HepG2 (cell line): ENCODE measurements around the gene EWSR1. TPM values are rescaled to one million over a fixed set of nuclear protein-coding genes. Genes with fewer than 3 reads are reported as not detected.

ENCODE experiments used
- ATAC-seq: fragments of 200-7000 bp; cut with Tn5 transposase; 3 replicates; pipeline ENCODE4 v1.9.1; 2020; ENCODE audit warnings: mild to moderate bottlenecking, moderate library complexity
- BruUV-seq: library from RNA; stranded (reverse); fragments of 400-500 nt; replicated peaks from 2 replicates; lab custom pipeline; 2021; lab: Mats Ljungman, UMichigan
- CTCF ChIA-PET: fragments of 300-600 bp; formaldehyde crosslinking; extraction: SDS; loops from one replicate; lab custom pipeline; 2021; ENCODE audit warnings: low total read pairs, inconsistent platforms, low intra/inter-chr PET ratio; lab: Yijun Ruan, JAX
- POLR2A ChIA-PET: fragments of 350-600 bp; sonication (Branson Sonifier 250); formaldehyde crosslinking; loops from one replicate; lab custom pipeline; 2020; ENCODE audit warnings: antibody characterized with exemption, inconsistent platforms; lab: Yijun Ruan, JAX
- DNase-seq: peaks from one replicate; pipeline ENCODE4 v3.0.0-alpha.2; 2015; ENCODE audit warnings: low spot score
- FAIRE-seq: peaks from 3 replicates; lab custom pipeline; 2011; peaks lifted over from hg19 to GRCh38; lab: Jason Lieb, UNC
- H2AFZ ChIP-seq: one replicate; pipeline ENCODE4 v1.6.1; 2011; ENCODE audit warnings: low read length, inconsistent platforms
- H3K27ac ChIP-seq: fragments of 300-600 bp; 3 replicates; pipeline ENCODE4 v1.8.0; 2011; ENCODE audit warnings: mixed run types, mild to moderate bottlenecking, mixed read lengths, low read length, inconsistent platforms; ENCODE audit not compliant: insufficient read depth; ENCODE audit errors: extremely low read length
- H3K27me3 ChIP-seq, 2 experiments: fragments of 200-600 bp in 1 of 2; 2 replicates in 1 of 2; 3 replicates in 1 of 2; pipeline versions ENCODE4 v1.6.0 to v1.8.0; 2011; ENCODE audit warnings: low read length in 2 of 2, mild to moderate bottlenecking in 2 of 2, moderate library complexity in 2 of 2, inconsistent platforms in 1 of 2; ENCODE audit not compliant: insufficient read depth in 2 of 2, control insufficient read depth in 1 of 2
- H3K36me3 ChIP-seq, 2 experiments: fragments of 200-600 bp in 1 of 2; replicated peaks in 1 of 2; 2 replicates in 1 of 2; 3 replicates in 1 of 2; pipeline versions ENCODE4 v1.5.1 to v1.8.0; 2011; ENCODE audit warnings: low read length in 2 of 2, inconsistent platforms in 1 of 2; ENCODE audit not compliant: insufficient read depth in 2 of 2, control insufficient read depth in 1 of 2
- H3K4me1 ChIP-seq: 2 replicates; pipeline ENCODE4 v1.5.1; 2012; ENCODE audit warnings: low read length, inconsistent platforms; ENCODE audit not compliant: insufficient read depth
- H3K4me2 ChIP-seq: 2 replicates; pipeline ENCODE4 v1.6.0; 2011; ENCODE audit warnings: low read depth, low read length, inconsistent platforms
- H3K4me3 ChIP-seq, 3 experiments: fragments of 200-600 bp in 1 of 3; sonication (generic), shearing (Covaris generic) in 1 of 3; replicated peaks in 1 of 3; 2 replicates each; pipeline ENCODE4 v1.5.1; 2011 to 2016; ENCODE audit warnings: low read length in 3 of 3, inconsistent platforms in 2 of 3, low read depth in 2 of 3, mild to moderate bottlenecking in 2 of 3, control low read depth in 1 of 3, mixed read lengths in 1 of 3; ENCODE audit not compliant: insufficient read depth in 1 of 3
- H3K79me2 ChIP-seq: one replicate; pipeline ENCODE4 v1.6.1; 2011; ENCODE audit warnings: low read length, inconsistent platforms; ENCODE audit not compliant: insufficient read depth
- H3K9ac ChIP-seq: 2 replicates; pipeline ENCODE4 v1.6.0; 2011; ENCODE audit warnings: mild to moderate bottlenecking, low read depth, low read length, inconsistent platforms; ENCODE audit not compliant: insufficient read depth
- H3K9me3 ChIP-seq: 2 replicates; pipeline ENCODE4 v1.5.1; 2012; ENCODE audit warnings: mild to moderate bottlenecking, low read length
- H4K20me1 ChIP-seq: 2 replicates; pipeline ENCODE4 v1.6.0; 2011; ENCODE audit warnings: inconsistent platforms, mild to moderate bottlenecking, low read length, moderate library complexity; ENCODE audit not compliant: insufficient read depth
- ARHGAP35 ChIP-seq: sonication (generic); formaldehyde crosslinking; IDR thresholded peaks from 2 replicates; pipeline ENCODE4 v1.9.0; 2022; ENCODE audit warnings: mild to moderate bottlenecking, inconsistent platforms, moderate library complexity, missing genetic modification reagents, borderline replicate concordance
- HIC2 ChIP-seq: sonication (generic); formaldehyde crosslinking; IDR thresholded peaks from 2 replicates; pipeline ENCODE4 v1.9.0; 2022; ENCODE audit warnings: low read depth, missing genetic modification reagents
- HIVEP1 ChIP-seq: sonication (generic); formaldehyde crosslinking; IDR thresholded peaks from 2 replicates; pipeline ENCODE4 v1.4.0; 2020; ENCODE audit warnings: mild to moderate bottlenecking, missing genetic modification reagents
- IRF9 ChIP-seq: sonication (generic); formaldehyde crosslinking; IDR thresholded peaks from 2 replicates; pipeline ENCODE4 v1.8.0; 2022; ENCODE audit warnings: missing genetic modification reagents, mild to moderate bottlenecking, borderline replicate concordance
- PRMT3 ChIP-seq: sonication (generic); formaldehyde crosslinking; IDR thresholded peaks from 2 replicates; pipeline ENCODE4 v1.8.1; 2022; ENCODE audit warnings: low read depth, mild to moderate bottlenecking, moderate library complexity, missing genetic modification reagents, borderline replicate concordance
- TEAD3 ChIP-seq: optimal IDR thresholded peaks from 2 replicates; pipeline ENCODE3; 2016; ENCODE audit warnings: borderline replicate concordance
- ZBTB20 ChIP-seq: sonication (generic); formaldehyde crosslinking; IDR thresholded peaks from 2 replicates; pipeline ENCODE4 v1.8.1; 2023; ENCODE audit warnings: missing genetic modification reagents, low read depth, mild to moderate bottlenecking, borderline replicate concordance
- ZFP62 ChIP-seq: sonication (generic); formaldehyde crosslinking; IDR thresholded peaks from 2 replicates; pipeline ENCODE4 v1.4.0; 2020; ENCODE audit warnings: missing genetic modification reagents
- ZNF318 ChIP-seq: sonication (generic); formaldehyde crosslinking; IDR thresholded peaks from 2 replicates; pipeline ENCODE4 v1.4.0; 2020; ENCODE audit warnings: mild to moderate bottlenecking, missing genetic modification reagents
- ZNF580 ChIP-seq: IDR thresholded peaks from 2 replicates; pipeline ENCODE4 v1.6.1; 2016; ENCODE audit warnings: low read depth, borderline replicate concordance
- ZNF879 ChIP-seq: sonication (generic); formaldehyde crosslinking; IDR thresholded peaks from 2 replicates; pipeline ENCODE4 v1.8.1; 2023; ENCODE audit warnings: missing genetic modification reagents
- WGBS: methylation state at CpG from one replicate; pipeline ENCODE4 v1.1.6; 2017; ENCODE audit warnings: low lambda C conversion rate; 5-methylcytosine and 5-hydroxymethylcytosine counted together
- in situ Hi-C: cut with HindIII; loops from 2 replicates; pipeline ENCODE4 v1.10.0; 2017; ENCODE audit warnings: low pct_unique_long_range_greater_than_20kb; ENCODE audit not compliant: extremely low pct_ligation_motif_present
- intact Hi-C: fragments of 100-400 bp; cut with micrococcal nuclease; formaldehyde crosslinking; loops from one replicate; pipeline ENCODE4 v1.10.0; 2022; ENCODE audit not compliant: unreplicated experiment
- polyA plus RNA-seq, 8 experiments: library from polyadenylated mRNA; depleted of rRNA in 3 of 8; stranded (reverse) in 7 of 8; unstranded in 1 of 8; fragments of >200 nt; fragmentation: Illumina TruSeq in 4 of 8; extraction: Trizol in 4 of 8; gene quantifications; 2 replicates each; pipeline versions ENCODE4 v1.2.1 to v1.2.3, GENCODE V29; 2011 to 2016; ENCODE audit warnings: low read depth in 4 of 8, missing spikeins in 1 of 8, mixed read lengths in 1 of 8; ENCODE audit not compliant: insufficient read depth in 1 of 8
- total RNA-seq, 5 experiments: library from RNA; depleted of rRNA; stranded (reverse); fragments of >200 nt; fragmentation: Illumina TruSeq; extraction: Trizol; gene quantifications; 2 replicates each; pipeline ENCODE4 v1.2.3, GENCODE V29; 2016; ENCODE audit warnings: low read depth in 1 of 5

Gene EWSR1
- total and polyA plus RNA-seq, 2 of the 13 experiments (the other 11 are each of a cell fraction or from before 2014, with no cell fraction given): 211 to 326 TPM

GRCh38 chr22:29268511-29269229 lies 602 bp downstream of the EWSR1 start:
- no peak for FAIRE-seq
- no peak for TF ChIP-seq ZFP62 (CRISPR knock-in tag)
- TF ChIP-seq ZBTB20 (CRISPR knock-in tag): no peak
- no peak for TF ChIP-seq ZNF318 (CRISPR knock-in tag)
- TF ChIP-seq HIVEP1: no peak
- TF ChIP-seq ZNF580 (CRISPR knock-in tag): no peak
- 0 out of 2 replicates have a peak, but pooled peaks have one; percentile 30 for TF ChIP-seq ARHGAP35 (CRISPR knock-in tag)
- TF ChIP-seq IRF9 (CRISPR knock-in tag): no peak; the same call in 1 of the 2 replicates
- no peak for TF ChIP-seq PRMT3 (CRISPR knock-in tag)
- TF ChIP-seq HIC2: no peak; the same call in 1 of the 2 replicates
- no peak for TF ChIP-seq TEAD3 (CRISPR knock-in tag)
- TF ChIP-seq ZNF879 (CRISPR knock-in tag): no peak; the same call in 1 of the 2 replicates

More at GRCh38 chr22:29268511-29269229, 602 bp downstream of the EWSR1 start:
- Histone ChIP-seq H3K36me3 (peaks cover 7 to 40% of the 10 kb centered on the region in 2 experiments), H3K4me2 (peak overlapping the region; percentile 90), H3K27me3 (no peaks in the 10 kb centered on the region; a peak in 1 of 5 replicates), H3K9me3 (no peaks in the 10 kb centered on the region), H3K9ac (peak overlapping the region; percentile 100), H3K79me2 (peaks cover 77% of the 10 kb centered on the region), H3K4me1 (peaks cover 56% of the 10 kb centered on the region), H3K27ac (peak overlapping the region; percentile 98), H3K4me3 (peak overlapping the region; percentile 75 to 96 (median 93)), H4K20me1 (peaks cover 43% of the 10 kb centered on the region), H2AFZ (no peak overlapping the region)
- BruUV-seq: no TSS peak
- in situ Hi-C loops (no loop called here), intact Hi-C loops (no loop called here)
- WGBS: under 1% methylated on average over 11 of the region's 51 CpGs
- peak; percentile 23 for ATAC-seq
- ChIA-PET POLR2A (interaction anchor here (0.5 to 1.2 kb wide), 2 partner anchors 8 to 14 kb away, joined by 3 to 4 read pairs; no protein-coding TSS in a partner anchor), CTCF (no interaction called here)
- DNase-seq: peak; percentile 41
